Measurements from ENCODE around the gene P2RX5.
"Not testable (repeated sequence)": the region's sequence is repeated elsewhere in the genome, so short reads cannot be mapped to it uniquely, and the experiment has no call there.

Gene P2RX5

DNA sequence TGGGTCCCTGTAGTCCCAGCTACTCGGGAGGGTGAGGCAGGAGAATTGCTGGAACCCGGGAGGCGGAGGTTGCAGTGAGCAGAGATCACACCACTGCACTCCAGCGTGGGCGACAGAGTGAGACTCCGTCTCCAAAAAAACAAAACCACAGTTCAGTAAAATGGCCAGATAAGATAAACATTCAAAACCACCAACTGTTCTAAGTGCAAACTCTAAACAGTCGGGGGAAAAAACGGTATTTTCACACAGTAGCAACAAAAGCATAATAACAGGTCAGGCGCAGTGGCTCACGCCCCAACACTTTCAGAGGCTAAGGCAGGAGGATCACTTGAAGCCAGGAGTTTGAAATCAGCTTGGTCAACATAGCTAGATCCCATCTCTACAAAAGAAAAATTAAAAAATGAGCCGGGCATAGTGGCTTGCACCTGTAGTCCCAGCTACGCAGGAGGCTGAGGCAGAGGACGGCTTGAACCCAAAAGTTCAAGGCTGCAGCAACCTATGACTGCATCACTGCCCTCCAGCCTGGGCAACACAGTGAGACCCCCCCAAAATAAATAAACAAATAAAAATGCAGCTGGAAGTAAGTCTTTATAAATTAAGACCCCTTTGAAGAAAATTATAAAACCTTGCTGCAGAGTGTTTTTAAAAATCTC lies 17.0 kb upstream of the P2RX5 start:
- no peak for DNase-seq

DNA sequence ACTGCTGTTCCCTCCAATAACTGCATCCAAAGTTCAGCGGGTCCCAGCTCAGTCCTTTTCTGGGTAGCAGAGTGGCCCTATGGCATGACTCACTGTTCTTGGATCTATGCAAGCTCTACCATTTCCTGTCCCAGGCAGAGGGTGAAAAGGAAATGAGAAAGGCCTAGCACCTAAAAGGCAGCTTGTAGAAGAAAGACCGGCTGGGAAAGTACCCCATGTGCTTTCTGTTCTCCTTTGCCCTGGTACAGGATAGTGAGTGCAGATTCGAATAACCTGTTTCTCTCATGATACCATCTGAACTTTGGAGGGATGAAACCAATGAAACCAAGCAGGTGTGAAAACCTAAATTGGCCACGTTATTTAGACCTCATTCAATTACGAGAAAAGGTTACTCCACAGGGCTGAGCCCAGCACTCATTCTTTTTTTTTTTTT lies 15.0 kb upstream of the P2RX5 start:
- peak; percentile 72 for DNase-seq

DNA sequence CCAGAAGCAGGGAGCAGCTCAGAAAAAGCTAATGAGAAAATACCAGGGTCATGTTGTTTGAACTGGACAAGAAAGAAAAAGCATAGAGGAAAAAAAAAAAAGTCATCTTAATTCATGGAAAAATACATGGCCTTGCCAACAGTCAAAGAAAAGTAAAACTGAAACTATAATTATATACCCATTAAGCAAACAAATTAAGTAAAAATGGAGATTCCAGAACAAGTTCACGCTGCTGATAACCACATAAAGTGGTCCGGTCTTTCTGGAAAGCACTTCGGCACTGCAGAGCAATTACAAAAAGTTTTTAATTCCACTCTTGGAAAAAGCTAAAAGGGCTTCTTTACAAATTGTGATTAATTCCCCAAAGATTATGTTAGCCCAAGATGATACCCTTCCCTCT lies 12.4 kb upstream of the P2RX5 start:
- no peak for DNase-seq

DNA sequence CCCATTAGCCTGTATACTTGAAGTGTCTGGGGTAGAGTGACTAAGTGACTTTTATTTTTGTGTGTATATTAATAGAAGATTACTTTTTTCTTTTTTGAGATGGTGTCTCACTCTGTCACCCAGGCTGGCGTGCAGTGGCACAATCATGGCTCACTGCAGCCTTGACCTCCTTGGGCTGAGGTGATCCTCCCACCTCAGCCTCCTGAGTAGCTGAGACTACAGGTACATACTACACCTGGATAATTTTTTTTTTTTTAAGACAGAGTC lies 9.7 kb upstream of the P2RX5 start:
- DNase-seq: not testable (repeated sequence)

DNA sequence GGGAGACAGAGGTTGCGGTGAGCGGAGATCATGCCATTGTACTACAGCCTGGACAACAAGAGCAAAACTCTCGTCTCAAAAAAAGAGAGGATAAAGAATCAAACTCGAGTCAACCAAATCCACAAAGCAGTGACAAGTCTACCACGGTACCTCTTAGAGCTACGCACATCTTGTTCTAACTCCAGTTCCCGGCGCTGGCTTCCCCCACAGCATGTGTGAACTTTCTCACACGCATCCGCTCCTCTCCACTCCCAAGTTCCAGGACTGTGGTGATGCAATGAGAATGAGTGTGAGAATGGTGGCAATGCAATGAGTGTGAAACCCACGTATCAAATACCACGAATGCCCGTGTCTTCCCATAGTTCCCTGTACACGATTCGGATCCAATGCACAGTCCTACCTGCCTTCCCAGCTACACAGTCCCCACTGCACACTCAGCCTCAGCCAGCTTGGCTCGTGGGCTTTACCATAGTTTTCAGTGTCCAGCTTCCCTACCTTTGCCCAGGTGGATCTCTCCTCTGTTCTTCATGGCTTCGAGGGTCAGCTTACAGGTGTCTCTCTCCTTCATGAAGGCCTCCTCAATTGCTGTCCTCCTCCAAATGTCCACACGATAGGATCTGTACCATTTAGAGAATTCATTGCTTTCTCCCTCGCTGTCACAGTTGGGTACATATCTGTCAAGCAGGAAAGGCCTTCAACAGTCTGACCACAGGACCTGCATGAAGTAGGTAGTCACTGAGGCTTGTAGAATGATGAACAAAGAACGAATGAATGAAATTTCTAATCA lies 9.2 kb upstream of the P2RX5 start:
- DNase-seq: no peak

DNA sequence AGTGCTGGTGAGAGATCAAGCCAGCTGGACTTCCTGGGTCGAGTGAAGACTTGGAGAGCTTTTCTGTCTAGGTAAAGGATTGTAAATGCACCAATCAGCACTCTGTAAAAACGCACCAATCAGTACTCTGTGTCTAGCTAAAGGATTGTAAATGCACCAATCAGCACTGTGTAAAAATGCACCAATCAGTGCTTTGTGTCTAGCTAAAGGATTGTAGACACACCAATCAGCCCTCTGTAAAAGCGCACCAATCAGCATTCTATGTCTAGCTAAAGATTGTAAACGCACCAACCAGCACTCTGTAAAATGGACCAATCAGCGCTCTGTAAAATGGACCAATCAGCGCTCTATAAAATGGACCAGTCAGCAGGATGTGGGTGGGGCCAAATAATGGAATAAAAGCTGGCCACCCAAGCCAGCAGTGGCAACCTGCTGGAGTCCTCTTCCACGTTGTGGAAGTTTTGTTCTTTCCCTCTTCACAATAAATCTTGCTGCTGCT lies 6.1 kb upstream of the P2RX5 start:
- DNase-seq: not testable (repeated sequence)

DNA sequence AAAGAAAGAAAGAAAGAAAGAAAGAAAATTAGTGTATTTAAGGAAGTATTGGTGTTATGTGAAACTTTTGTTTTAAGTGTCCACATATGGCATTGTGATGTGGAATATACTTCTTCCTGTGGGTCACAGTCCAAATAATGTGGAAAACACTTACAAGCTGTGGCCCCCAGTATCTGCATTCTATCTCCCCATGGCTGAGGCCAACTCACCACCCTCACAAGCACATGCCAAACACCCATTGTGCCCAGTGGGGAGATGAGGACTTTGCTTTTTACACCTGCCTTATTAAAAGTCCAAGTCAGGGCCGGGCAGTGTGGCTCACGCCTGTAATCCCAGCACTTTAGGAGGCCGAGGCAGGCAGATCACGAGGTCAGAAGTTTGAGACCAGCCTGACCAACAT lies 4.0 kb upstream of the P2RX5 start:
- no peak for DNase-seq

DNA sequence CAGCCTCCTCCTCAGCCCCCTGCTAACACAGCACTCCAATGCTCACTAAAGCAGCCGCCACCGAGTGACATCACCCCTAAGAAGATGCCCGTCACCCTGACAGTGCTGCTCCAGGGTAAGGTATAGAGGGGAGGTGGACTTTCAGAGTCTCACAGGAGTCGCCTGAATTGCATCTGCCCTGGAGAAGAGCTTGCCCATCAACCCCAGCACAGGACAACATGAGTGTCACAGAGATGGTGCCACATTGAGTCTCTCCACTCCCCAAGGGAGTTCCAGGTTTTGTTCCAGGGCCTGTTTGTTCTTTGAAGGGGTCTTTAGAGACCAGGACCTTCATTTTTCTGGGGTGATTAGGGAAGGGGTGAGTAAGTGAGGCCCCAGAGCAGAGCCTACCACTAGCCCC lies 2.2 kb upstream of the P2RX5 start:
- DNase-seq: no peak

DNA sequence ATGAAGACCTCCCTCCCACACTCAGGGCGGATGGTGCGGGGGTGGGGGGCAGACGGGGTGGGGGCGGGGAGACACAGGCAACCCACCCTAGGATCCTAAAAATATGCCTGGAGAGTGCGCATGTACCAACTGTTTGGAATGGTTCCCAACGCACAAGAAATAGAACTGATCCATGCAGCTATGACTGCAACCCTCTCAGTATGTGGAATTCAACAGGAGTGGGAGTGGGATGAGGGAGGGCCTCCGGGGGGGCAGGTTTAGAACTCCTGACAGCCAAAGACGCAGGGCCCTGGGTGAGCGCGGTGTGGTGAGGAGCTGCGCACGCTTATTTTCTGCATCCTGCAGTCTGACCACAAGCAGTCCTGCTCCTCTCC lies 1.1 kb upstream of the P2RX5 start:
- no peak for DNase-seq

DNA sequence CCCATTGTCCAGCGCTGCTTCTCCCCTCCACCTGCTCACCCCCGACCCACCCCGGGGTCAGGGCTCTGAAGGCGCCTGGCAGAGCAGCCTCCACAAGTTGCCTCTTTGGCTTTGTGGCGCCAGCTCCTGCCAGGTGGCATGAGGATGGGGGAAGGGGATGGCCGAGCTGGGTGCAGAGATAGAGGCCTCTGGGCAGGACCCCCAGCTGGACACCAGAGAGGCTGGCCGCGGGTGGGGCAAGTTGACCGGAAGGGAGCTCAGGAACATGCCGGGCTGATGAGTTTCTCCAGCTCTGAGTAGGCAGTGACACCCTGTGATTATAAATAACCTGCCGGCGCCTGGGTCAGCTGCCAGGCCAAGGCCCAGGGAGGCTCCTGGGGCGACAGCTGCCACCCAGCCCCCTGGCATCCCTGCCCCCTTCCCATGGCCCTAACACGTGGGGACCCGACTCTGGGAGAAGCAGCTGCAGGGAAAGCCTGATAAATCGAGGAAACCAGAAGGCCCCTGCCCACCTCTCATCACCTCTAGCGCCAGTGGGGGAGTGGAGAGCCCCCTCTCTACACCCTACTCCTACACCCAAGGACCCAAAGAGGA lies 729 bp downstream of the P2RX5 start:
- no peak for DNase-seq

DNA sequence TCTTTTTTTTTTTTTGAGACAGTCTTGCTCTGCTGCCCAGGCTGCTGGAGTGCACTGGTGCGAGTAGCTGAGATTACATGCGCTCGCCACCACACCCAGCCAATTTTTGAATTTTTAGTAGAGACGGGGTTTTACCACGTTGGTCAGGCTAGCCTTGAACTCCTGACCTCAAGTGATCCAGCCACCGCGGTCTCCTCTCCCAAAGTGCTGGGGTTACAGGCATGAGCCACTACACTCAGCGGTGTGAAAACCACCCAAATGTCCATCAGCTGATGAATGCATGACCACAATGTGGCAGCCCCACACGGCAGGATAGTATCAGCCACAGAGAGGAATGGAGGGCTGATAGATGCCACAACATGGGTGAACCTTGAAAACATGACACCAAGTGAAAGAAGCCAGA lies 2.1 kb downstream of the P2RX5 start:
- peak; percentile 25 for DNase-seq

DNA sequence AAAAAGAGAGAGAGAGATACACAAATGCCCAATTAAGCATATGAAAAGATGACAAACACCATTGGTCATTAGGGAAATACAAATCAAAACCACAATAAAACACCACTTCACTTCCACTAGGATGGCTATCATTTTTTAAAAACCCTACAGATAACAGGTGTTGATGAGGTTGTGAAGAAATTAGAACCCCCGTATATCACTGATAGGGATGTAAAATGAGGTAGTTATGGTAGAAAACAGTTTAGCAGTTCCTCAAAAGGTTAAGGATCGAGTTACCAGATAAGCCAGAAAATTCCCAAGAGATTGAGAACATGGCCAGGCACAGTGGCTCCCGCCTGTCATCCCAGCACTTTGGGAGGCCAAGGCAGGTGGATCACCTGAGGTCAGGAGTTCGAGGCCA lies 2.8 kb downstream of the P2RX5 start:
- DNase-seq: no peak

DNA sequence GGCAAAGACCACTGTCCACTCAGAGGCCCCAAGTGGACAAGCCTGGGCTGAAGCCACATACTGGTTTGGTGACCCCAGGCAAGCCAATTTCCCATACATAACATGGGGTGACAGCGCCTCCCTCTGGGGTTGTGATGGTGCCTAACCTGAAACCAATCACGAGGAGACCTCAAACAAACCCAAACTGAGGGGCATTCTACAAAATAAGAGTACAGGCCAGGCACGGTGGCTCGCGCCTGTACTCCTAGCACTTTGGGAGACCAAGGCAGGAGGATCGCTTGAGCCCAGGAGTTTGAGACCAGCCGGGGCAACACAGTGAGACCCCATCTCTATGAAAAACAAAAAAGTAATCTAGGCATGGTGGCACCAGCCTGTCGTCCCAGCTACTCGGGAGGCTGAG lies 3.6 kb downstream of the P2RX5 start:
- no peak for DNase-seq

DNA sequence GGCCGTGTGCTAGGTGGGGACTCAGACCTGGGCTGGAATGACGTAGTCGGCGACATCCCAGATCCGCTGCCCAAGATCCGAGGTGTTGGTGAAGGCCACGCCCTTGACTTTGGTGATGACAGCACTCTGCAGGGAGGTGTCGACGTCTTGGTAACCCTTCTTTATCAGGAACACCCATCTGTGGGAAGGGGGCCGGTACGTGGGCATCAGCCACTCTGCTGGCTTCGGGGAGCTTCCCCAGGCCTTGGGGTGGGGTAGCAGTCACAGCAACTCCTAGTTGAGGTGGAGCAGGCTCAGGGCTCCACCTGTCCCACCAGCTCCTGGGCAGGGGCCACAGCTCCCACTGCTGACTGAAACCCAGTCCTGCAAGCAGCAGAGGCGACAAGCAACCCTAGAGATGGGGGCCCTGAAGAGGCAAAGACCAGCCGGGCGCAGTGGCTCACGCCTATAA lies 4.3 kb downstream of the P2RX5 start:
- DNase-seq: no peak

DNA sequence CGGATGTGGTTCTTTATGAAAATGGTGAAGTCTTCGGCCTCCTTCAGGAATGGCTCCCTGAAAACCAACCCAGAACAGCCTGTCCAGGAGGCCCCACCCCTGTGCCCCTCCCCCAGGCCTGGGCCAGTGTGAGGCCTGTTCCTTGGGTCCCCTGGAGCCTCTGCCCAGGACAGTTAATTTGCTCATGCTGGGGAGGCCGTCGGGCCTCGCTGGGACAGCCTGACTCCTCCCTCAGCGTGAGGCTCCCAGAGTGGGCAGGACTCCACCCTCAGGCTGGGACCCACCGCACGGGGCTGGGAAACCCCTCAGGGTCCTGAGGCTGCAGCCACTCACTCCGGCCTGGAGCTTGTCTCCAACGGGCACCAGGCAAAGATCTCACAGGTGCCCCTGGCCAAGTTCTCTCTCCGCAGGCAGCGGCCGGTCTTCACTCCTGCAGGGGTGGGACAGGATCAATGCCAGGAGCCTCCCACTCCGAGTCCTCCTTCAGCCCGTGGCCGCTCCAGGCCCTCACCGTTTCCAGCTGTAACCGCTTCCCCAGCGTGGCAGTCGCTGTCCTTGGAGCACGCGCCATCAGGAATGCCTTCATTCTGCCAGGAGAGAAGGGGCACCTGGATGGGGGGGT lies 5.8 kb downstream of the P2RX5 start:
- DNase-seq: no peak

DNA sequence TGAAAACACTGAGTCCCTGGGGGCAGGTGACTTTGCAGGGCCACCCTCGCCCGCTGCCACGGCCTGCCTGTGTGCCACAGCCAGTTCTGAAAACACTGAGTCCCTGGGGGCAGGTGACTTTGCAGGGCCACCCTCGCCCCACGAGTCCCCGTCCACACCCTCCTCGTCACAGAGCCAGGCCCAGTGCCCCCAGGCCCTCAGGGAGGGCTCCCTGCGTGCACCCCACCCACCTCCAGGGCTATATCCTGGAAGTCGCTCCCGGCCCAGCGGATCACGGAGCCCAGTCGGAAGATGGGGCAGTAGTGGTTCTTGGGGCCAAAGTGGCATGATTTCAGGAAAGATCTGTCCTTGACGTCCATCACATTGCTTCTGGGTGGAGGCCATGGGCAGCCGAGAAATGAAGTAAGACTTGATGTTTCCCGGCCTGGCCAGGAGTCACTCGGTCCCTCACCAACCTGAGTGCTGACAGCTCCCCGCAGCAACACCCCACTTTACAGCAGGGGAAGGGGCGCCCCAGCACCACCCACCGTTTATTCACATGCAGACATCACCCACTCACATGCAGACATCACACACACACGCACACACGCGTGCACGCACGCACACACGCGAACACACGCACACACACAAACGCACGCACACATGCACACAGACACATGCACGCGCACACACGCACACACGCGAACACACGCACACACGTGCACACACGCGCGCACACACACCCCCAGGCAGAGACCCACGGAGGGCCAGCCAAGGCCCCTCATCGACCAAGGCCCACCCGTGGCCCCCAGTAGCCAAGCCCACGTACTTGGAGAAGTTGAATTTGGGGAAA lies 6.5 kb downstream of the P2RX5 start:
- DNase-seq: no peak

DNA sequence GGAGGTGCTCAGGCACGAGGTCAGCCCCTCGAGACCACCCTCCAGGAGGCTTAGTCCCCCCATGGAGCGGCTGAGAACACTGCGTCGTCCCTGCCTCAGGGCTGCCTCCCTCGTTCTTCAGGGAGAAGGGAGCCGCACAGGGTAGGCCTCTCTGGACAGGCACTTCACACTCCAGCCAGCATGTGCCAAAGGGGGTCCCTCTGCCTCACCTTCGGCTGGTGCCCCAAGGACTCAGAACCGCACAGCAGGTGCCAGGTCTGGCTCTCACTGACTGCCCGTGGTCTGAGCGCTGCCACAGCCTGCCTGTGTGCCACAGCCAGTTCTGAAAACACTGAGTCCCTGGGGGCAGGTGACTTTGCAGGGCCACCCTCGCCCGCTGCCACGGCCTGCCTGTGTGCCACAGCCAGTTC lies 7.1 kb downstream of the P2RX5 start:
- no peak for DNase-seq

DNA sequence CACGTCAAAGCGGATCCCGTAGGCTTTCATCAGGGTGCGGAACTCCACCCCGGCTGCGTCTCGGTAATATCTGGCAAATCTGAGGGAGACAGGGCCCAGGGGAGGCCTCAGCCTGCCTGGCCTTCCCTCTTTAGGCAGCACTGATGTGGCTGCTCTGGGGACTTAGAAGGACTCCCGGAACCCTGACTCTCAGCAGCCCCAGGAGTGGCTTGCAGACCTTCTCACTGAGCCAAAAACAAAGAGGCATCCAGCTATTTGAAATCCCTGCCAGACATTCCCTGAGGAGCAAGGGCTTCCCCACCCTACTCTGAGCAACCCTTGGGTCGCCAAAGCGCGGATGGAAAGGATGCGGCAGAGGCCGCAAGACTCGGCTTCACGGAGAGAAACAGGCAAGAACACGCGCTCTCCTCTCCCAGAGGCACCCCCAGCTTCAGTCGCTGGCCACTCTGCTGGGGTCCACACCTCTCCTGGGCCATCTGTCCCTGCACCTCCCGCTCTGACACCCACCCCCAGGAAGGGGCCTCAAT lies 7.9 kb downstream of the P2RX5 start:
- no peak for DNase-seq

DNA sequence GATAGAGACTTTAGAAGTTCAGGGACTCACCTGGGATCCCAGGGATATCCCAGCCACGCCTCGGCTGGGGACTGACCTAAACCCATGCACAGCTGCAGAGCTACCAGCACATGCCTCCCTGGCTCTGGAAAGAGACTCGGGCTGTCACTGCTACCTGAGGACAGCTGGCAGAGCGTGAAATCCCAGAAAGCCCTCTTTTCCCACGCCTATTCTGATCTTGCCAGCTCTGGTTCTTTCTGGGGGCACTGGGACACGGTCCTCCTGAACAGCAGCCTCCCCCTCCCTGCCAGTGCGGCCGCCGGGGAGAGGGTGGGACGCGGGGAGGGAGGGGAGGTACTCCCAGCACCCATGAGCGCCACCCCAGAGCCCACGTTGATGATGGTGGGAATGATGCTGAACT lies 10.8 kb downstream of the P2RX5 start:
- DNase-seq: no peak

DNA sequence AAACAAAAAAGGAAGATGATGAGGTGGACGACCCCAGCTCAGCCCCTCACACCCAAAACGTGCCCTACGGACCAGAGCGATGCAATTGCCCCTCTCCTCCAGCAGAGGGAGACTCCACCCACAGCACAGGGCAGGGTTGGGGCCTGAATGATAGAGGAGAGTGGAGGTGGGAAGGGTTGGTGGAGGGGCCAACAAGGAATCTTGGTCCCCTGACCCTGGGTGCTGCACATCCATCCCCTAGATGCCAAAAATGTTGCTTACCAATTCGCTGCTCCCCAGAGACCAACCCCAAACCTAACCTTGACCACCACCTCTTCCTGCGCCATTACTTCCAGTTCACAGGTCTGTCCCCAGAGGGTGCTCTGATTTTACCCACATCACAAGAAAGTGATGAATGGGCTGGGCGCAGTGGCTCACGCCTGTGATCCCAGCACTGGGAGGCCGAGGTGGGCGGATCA lies 12.9 kb downstream of the P2RX5 start:
- DNase-seq: peak; percentile 54

DNA sequence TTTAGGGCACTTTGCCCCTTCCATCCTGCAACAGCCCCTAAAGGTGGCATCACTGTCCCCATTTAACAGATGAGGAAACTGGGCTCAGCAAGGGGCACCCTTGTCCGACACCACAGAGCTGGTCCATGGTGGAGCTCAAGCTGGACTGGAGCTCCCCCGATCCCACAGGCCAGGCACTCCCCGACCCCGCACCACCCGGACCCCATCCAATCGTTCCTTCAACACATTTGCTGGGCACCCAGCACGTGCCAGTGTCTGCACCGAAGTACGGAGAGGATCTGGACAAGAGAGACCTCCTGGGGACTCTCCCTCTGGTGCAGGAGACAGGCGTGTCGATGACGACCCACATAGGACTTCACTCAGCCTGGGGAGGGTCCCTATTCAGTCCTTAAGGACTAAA lies 13.9 kb downstream of the P2RX5 start:
- DNase-seq: no peak

DNA sequence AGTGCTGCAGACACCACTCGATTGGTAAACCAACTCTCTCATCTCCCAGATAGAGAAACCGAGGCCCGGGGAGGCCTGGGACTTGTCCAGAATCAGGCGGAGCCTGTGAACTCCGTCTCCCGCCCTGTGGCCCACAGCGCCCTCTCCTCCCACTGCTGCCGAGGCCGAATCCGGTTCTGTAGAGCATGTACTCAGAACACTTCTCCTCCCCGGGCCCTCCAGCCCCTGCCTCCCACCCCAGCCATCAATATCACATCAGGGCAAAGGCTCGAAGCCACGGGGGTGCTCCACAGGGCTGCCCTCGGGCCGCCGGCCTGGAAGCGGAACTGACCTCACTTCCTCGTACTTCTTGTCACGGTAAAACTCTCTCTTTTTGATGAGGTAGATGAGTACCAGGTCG lies 14.4 kb downstream of the P2RX5 start:
- DNase-seq: no peak

DNA sequence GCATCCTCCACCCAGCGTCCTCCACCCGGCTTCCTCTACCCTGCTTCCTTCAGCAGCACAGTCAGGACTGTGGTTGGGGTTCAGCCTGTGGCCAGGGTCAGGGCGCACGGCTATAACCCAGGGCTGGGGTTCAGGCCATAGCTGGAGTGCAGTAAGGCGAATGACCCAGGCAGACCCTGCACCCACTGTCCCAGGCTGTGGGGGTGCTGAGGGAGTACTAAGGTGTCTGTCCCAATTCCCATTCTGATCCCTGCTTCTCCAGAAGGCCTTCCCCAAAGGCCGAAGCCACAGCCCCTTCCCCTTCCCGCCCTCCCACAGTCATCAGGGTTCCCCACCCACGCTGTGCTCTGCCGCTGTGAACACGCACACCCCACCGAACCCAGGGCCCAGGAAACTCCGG lies 14.9 kb downstream of the P2RX5 start:
- DNase-seq: no peak
